Keratinocyte (primary cell): ENCODE results near the gene TMEM234. TPM values are rescaled to one million over a fixed set of nuclear protein-coding genes. Genes with fewer than 3 reads are reported as not detected.

Experiments used
- DNase-seq: peaks from one replicate; pipeline ENCODE4 v3.0.0-alpha.2; 2011; ENCODE audit warnings: low read depth, missing footprints, low spot score
- FAIRE-seq: peaks from 2 replicates; lab custom pipeline; 2011; peaks lifted over from hg19 to GRCh38; lab: Jason Lieb, UNC
- H2AFZ ChIP-seq: 2 replicates; pipeline ENCODE4 v1.6.0; 2012; ENCODE audit warnings: low read length, control low read depth, inconsistent platforms; ENCODE audit not compliant: control insufficient read depth
- H3K27ac ChIP-seq: 2 replicates; pipeline ENCODE4 v1.5.1; 2011; ENCODE audit warnings: low read length; ENCODE audit not compliant: control insufficient read depth, insufficient read depth
- H3K27me3 ChIP-seq: 3 replicates; pipeline ENCODE4 v1.6.0; 2011; ENCODE audit warnings: low read length; ENCODE audit not compliant: control insufficient read depth, insufficient read depth; ENCODE audit errors: extremely low read depth
- H3K36me3 ChIP-seq, 2 experiments: 2 replicates in 1 of 2; 3 replicates in 1 of 2; pipeline ENCODE4 v1.5.1; 2011; ENCODE audit warnings: low read length in 2 of 2, mild to moderate bottlenecking in 1 of 2; ENCODE audit not compliant: control insufficient read depth in 2 of 2, insufficient read depth in 2 of 2; ENCODE audit errors: extremely low read depth in 1 of 2
- H3K4me1 ChIP-seq: 3 replicates; pipeline ENCODE4 v1.5.1; 2011; ENCODE audit warnings: low read length; ENCODE audit not compliant: control insufficient read depth, insufficient read depth; ENCODE audit errors: extremely low read depth
- H3K4me2 ChIP-seq: 3 replicates; pipeline ENCODE4 v1.6.0; 2011; ENCODE audit warnings: low read depth, low read length; ENCODE audit not compliant: control insufficient read depth, insufficient read depth; ENCODE audit errors: extremely low read depth
- H3K4me3 ChIP-seq, 3 experiments: fragments of 200-600 bp in 1 of 3; sonication (generic) in 1 of 3; 2 replicates in 2 of 3; 3 replicates in 1 of 3; pipeline ENCODE4 v1.5.1; 2011 to 2016; ENCODE audit warnings: low read length in 3 of 3, mild to moderate bottlenecking in 3 of 3, control low read depth in 2 of 3, inconsistent platforms in 1 of 3, low read depth in 1 of 3, mixed read lengths in 1 of 3, mixed run types in 1 of 3, moderate library complexity in 1 of 3; ENCODE audit not compliant: control insufficient read depth in 2 of 3, insufficient read depth in 2 of 3; ENCODE audit errors: extremely low read depth in 1 of 3
- H3K79me2 ChIP-seq: 2 replicates; pipeline ENCODE4 v1.6.0; 2012; ENCODE audit warnings: low read length; ENCODE audit not compliant: control insufficient read depth, insufficient read depth
- H3K9ac ChIP-seq: 3 replicates; pipeline ENCODE4 v1.6.0; 2011; ENCODE audit warnings: low read length; ENCODE audit not compliant: control insufficient read depth, insufficient read depth; ENCODE audit errors: extremely low read depth
- H3K9me1 ChIP-seq: 3 replicates; pipeline ENCODE4 v1.6.0; 2011; ENCODE audit warnings: low read length; ENCODE audit not compliant: control insufficient read depth, insufficient read depth; ENCODE audit errors: extremely low read depth
- H3K9me3 ChIP-seq: 2 replicates; pipeline ENCODE4 v1.5.1; 2012; ENCODE audit warnings: low read depth, low read length; ENCODE audit not compliant: control insufficient read depth
- H4K20me1 ChIP-seq: 3 replicates; pipeline ENCODE4 v1.6.0; 2011; ENCODE audit warnings: low read length; ENCODE audit not compliant: control insufficient read depth, insufficient read depth; ENCODE audit errors: extremely low read depth
- EZH2 ChIP-seq: IDR thresholded peaks from one replicate; pipeline ENCODE4 v1.6.1; 2012; ENCODE audit warnings: inconsistent platforms, mild to moderate bottlenecking, low read length, moderate library complexity
- dilution Hi-C: fragments of 300-500 bp; cut with MboI; formaldehyde crosslinking; loops from one replicate; pipeline ENCODE4 v1.7.0; 2020; ENCODE audit warnings: low sequenced_read_pairs; ENCODE audit not compliant: extremely low pct_ligation_motif_present
- polyA plus RNA-seq, 5 experiments: library from polyadenylated mRNA; depleted of rRNA in 3 of 5; stranded (reverse) in 3 of 5; stranded (forward) in 1 of 5; unstranded in 1 of 5; fragments of >200 nt; gene quantifications; 1 replicate in 1 of 5; 2 replicates in 3 of 5; 3 replicates in 1 of 5; pipeline versions ENCODE4 v1.2.1 to v1.2.3, GENCODE V29; 2011 to 2012; ENCODE audit warnings: missing spikeins in 2 of 5, low read depth in 1 of 5, low replicate concordance in 1 of 5
- TF ChIP-seq, protein P1 (sequence below), 3 experiments: IDR thresholded peaks in 1 of 3; conservative IDR thresholded peaks in 1 of 3; optimal IDR thresholded peaks in 1 of 3; 2 replicates in 2 of 3; 3 replicates in 1 of 3; pipeline versions ENCODE3 to v1.5.1; 2011; ENCODE audit warnings: low read length in 3 of 3, mild to moderate bottlenecking in 3 of 3, moderate library complexity in 2 of 3, control low read depth in 1 of 3, inconsistent platforms in 1 of 3; ENCODE audit not compliant: insufficient read depth in 2 of 3; ENCODE audit errors: extremely low read depth in 1 of 3

TMEM234 gene
- polyA plus RNA-seq, 1 donor (not counting 4 experiments of a cell fraction or from before 2014, with no cell fraction given): 14.4 TPM

DNA sequence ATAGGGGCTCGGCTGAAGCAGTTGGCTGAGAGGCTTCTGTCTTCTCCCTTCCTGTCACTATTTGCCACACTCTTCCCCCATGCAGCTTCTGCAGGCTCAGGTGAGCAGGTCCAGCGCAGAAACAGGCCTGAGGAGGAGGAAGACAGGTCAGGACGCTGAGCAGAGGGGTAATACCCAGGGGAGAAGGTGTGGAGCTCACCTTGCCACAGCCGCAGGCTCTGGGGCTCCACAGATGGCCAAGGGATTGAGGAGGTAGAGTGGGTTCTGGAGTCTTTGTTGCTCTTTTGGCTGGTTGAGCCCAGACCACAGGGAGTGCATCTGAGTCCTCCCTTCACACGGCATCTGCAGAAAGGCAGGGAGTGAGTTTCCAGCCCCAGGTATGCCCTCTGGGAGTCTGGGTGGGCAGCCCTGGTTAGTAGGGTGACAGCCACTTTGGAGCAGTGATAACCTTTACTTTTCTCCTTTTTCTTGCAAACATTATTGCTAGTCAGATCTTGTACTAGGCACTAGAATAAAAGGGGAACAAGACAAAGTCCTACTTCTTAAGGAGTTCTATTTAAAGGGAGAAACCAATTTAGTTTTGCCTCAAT lies 9.8 kb upstream of the TMEM234 start:
- FAIRE-seq (no peak), DNase-seq (no peak)
- no peaks in the 10 kb centered on the region for H3K79me2 ChIP-seq
- H4K20me1 ChIP-seq: no peaks in the 10 kb centered on the region
- no peaks in the 10 kb centered on the region for H3K27me3 ChIP-seq
- dilution Hi-C loops: no loop called here
- no peak overlapping the region for H3K4me2 ChIP-seq
- no peak overlapping the region for H3K4me3 ChIP-seq
- peaks cover 26 to 28% of the 10 kb centered on the region in 2 experiments for H3K36me3 ChIP-seq
- no peak overlapping the region for H2AFZ ChIP-seq
- no peak overlapping the region for H3K9ac ChIP-seq
- no peaks in the 10 kb centered on the region for H3K9me1 ChIP-seq
- no peaks in the 10 kb centered on the region for H3K9me3 ChIP-seq
- no peak overlapping the region for H3K27ac ChIP-seq
- peaks cover 20% of the 10 kb centered on the region for H3K4me1 ChIP-seq
- TF ChIP-seq EZH2: no peak
- TF ChIP-seq, protein P1, sequence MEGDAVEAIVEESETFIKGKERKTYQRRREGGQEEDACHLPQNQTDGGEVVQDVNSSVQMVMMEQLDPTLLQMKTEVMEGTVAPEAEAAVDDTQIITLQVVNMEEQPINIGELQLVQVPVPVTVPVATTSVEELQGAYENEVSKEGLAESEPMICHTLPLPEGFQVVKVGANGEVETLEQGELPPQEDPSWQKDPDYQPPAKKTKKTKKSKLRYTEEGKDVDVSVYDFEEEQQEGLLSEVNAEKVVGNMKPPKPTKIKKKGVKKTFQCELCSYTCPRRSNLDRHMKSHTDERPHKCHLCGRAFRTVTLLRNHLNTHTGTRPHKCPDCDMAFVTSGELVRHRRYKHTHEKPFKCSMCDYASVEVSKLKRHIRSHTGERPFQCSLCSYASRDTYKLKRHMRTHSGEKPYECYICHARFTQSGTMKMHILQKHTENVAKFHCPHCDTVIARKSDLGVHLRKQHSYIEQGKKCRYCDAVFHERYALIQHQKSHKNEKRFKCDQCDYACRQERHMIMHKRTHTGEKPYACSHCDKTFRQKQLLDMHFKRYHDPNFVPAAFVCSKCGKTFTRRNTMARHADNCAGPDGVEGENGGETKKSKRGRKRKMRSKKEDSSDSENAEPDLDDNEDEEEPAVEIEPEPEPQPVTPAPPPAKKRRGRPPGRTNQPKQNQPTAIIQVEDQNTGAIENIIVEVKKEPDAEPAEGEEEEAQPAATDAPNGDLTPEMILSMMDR (optimal IDR thresholded peaks at IDR 0.05 in 1 of 3, IDR thresholded peaks at IDR 0.05 in 1 of 3, conservative IDR thresholded peaks at IDR 0.05 in 1 of 3; ENCODE audit: extremely low read depth in 1 of 3, insufficient read depth in 2 of 3, low read length in 3 of 3): no peak

DNA sequence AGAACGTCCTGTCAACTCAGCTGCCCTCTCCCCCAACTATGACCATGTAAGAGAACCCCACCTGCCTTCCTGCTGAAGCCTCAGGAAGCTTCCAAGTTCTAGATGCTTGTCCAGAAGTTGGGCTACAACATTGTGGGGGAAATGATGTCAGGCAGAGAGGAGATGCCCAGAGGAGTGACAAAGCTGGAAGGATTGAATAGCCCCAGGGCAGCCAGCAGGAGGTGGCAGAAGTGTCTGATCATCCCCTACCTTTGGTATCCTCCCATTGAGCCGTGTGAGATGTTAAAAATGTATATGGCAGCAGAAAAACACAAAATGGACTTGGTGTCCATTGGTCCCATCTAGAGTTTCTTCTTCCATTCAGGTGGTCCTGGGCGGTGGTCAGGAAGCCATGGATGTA lies 6.6 kb upstream of the TMEM234 start:
- Histone ChIP-seq H3K9me1 (no peaks in the 10 kb centered on the region), H2AFZ (no peak overlapping the region), H3K27me3 (no peaks in the 10 kb centered on the region), H3K4me3 (no peak overlapping the region), H3K9me3 (no peaks in the 10 kb centered on the region), H3K4me1 (peaks cover 9% of the 10 kb centered on the region), H4K20me1 (no peaks in the 10 kb centered on the region), H3K9ac (no peak overlapping the region), H3K79me2 (peaks cover 10% of the 10 kb centered on the region), H3K36me3 (peaks cover 34 to 36% of the 10 kb centered on the region in 2 experiments), H3K27ac (no peak overlapping the region), H3K4me2 (no peak overlapping the region)
- DNase-seq: no peak
- TF ChIP-seq EZH2: no peak
- TF ChIP-seq, protein P1 (optimal IDR thresholded peaks at IDR 0.05 in 1 of 3, IDR thresholded peaks at IDR 0.05 in 1 of 3, conservative IDR thresholded peaks at IDR 0.05 in 1 of 3; ENCODE audit: extremely low read depth in 1 of 3, insufficient read depth in 2 of 3, low read length in 3 of 3): no peak
- FAIRE-seq: no peak
- dilution Hi-C loops: no loop called here
